PC-3 (cell line): ENCODE data around the gene CDH13.

Experiments used
- EZH2 ChIP-seq: fragments of 300-600 bp; sonication (generic); IDR thresholded peaks from one replicate; pipeline ENCODE4 v1.6.1; 2017; ENCODE audit warnings: antibody characterized with exemption, mild to moderate bottlenecking, low read length; ENCODE audit not compliant: unreplicated experiment
- EZH2phosphoT487 ChIP-seq: fragments of 300-600 bp; sonication (generic); IDR thresholded peaks from 2 replicates; pipeline ENCODE4 v1.6.1; 2018; ENCODE audit warnings: mild to moderate bottlenecking, antibody characterized with exemption, low read length, borderline replicate concordance
- TF ChIP-seq, protein P1 (sequence below): fragments of 300-600 bp; sonication (generic); conservative IDR thresholded peaks from 2 replicates; pipeline ENCODE4 v1.5.1; 2017; ENCODE audit warnings: antibody characterized with exemption, low read depth, mild to moderate bottlenecking, low read length

GRCh38 chr16:82860071-82860470 lies 233.3 kb downstream of the CDH13 start:
- TF ChIP-seq, protein P1, sequence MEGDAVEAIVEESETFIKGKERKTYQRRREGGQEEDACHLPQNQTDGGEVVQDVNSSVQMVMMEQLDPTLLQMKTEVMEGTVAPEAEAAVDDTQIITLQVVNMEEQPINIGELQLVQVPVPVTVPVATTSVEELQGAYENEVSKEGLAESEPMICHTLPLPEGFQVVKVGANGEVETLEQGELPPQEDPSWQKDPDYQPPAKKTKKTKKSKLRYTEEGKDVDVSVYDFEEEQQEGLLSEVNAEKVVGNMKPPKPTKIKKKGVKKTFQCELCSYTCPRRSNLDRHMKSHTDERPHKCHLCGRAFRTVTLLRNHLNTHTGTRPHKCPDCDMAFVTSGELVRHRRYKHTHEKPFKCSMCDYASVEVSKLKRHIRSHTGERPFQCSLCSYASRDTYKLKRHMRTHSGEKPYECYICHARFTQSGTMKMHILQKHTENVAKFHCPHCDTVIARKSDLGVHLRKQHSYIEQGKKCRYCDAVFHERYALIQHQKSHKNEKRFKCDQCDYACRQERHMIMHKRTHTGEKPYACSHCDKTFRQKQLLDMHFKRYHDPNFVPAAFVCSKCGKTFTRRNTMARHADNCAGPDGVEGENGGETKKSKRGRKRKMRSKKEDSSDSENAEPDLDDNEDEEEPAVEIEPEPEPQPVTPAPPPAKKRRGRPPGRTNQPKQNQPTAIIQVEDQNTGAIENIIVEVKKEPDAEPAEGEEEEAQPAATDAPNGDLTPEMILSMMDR, result no peak
- TF ChIP-seq EZH2 (no peak), EZH2phosphoT487 (no peak)
